Parathyroid adenoma (tissue), 2 donors: ENCODE data around the gene CPNE9.

Experiments
- H2AFZ ChIP-seq: fragments of 300-600 bp; sonication (generic); one replicate; pipeline ENCODE4 v1.7.0; 2017; ENCODE audit warnings: antibody characterized with exemption, mild to moderate bottlenecking
- H3K27ac ChIP-seq: fragments of 300-600 bp; sonication (generic); one replicate; pipeline ENCODE4 v1.7.0; 2017
- H3K27me3 ChIP-seq: fragments of 300-600 bp; sonication (generic); one replicate; pipeline ENCODE4 v1.7.0; 2017; ENCODE audit warnings: low read length; ENCODE audit not compliant: control insufficient read depth, insufficient read depth
- H3K36me3 ChIP-seq: fragments of 300-600 bp; sonication (generic); one replicate; pipeline ENCODE4 v1.7.0; 2017; ENCODE audit warnings: low read length; ENCODE audit not compliant: control insufficient read depth, insufficient read depth
- H3K4me1 ChIP-seq: fragments of 300-600 bp; sonication (generic); one replicate; pipeline ENCODE4 v1.7.0; 2017; ENCODE audit warnings: control low read depth
- H3K4me2 ChIP-seq: fragments of 300-600 bp; sonication (generic); one replicate; pipeline ENCODE4 v1.7.0; 2017; ENCODE audit warnings: low read length
- H3K4me3 ChIP-seq: fragments of 300-600 bp; sonication (generic); one replicate; pipeline ENCODE4 v1.7.0; 2017; ENCODE audit warnings: low read depth, low read length
- H3K79me2 ChIP-seq: fragments of 300-600 bp; sonication (generic); one replicate; pipeline ENCODE4 v1.7.0; 2017; ENCODE audit warnings: control low read depth
- H3K9ac ChIP-seq: fragments of 300-600 bp; sonication (generic); one replicate; pipeline ENCODE4 v1.7.0; 2017; ENCODE audit warnings: mild to moderate bottlenecking
- H3K9me3 ChIP-seq: fragments of 300-600 bp; sonication (generic); one replicate; pipeline ENCODE4 v1.7.0; 2017; ENCODE audit warnings: low read length; ENCODE audit not compliant: control insufficient read depth
- CTCF ChIP-seq: fragments of 300-600 bp; sonication (generic); IDR thresholded peaks from one replicate; pipeline ENCODE4 v1.7.0; 2017; ENCODE audit warnings: antibody characterized with exemption, mild to moderate bottlenecking
- donor health status: primary hyperparathyroidism.

The CPNE9 gene

GRCh38 chr3:9685216-9686049 lies 18.2 kb upstream of the CPNE9 start:
- no peak overlapping the region for H3K4me2 ChIP-seq
- no peak overlapping the region for H2AFZ ChIP-seq
- H3K27me3 ChIP-seq, result no peaks in the 10 kb centered on the region
- H3K9ac ChIP-seq, result no peak overlapping the region
- H3K4me1 ChIP-seq, result no peaks in the 10 kb centered on the region
- no peak overlapping the region for H3K27ac ChIP-seq
- peaks cover 10% of the 10 kb centered on the region for H3K79me2 ChIP-seq
- no peaks in the 10 kb centered on the region for H3K9me3 ChIP-seq
- H3K36me3 ChIP-seq, result no peaks in the 10 kb centered on the region
- H3K4me3 ChIP-seq, result no peak overlapping the region
- no peak for TF ChIP-seq CTCF

GRCh38 chr3:9686050-9686550 lies 17.5 kb upstream of the CPNE9 start:
- H3K79me2 ChIP-seq, result peaks cover 10% of the 10 kb centered on the region
- H3K9ac ChIP-seq, result no peak overlapping the region
- H3K36me3 ChIP-seq, result no peaks in the 10 kb centered on the region
- H3K9me3 ChIP-seq, result no peaks in the 10 kb centered on the region
- no peak for TF ChIP-seq CTCF
- no peaks in the 10 kb centered on the region for H3K27me3 ChIP-seq
- H3K4me3 ChIP-seq, result no peak overlapping the region
- no peak overlapping the region for H3K27ac ChIP-seq
- no peak overlapping the region for H2AFZ ChIP-seq
- H3K4me2 ChIP-seq, result no peak overlapping the region
- no peaks in the 10 kb centered on the region for H3K4me1 ChIP-seq

GRCh38 chr3:9686703-9687102 lies 16.9 kb upstream of the CPNE9 start:
- Histone ChIP-seq H2AFZ (no peak overlapping the region), H3K27me3 (no peaks in the 10 kb centered on the region), H3K4me3 (no peak overlapping the region), H3K9me3 (no peaks in the 10 kb centered on the region), H3K4me1 (no peaks in the 10 kb centered on the region), H3K4me2 (no peak overlapping the region), H3K9ac (no peak overlapping the region), H3K27ac (no peak overlapping the region), H3K36me3 (no peaks in the 10 kb centered on the region), H3K79me2 (peaks cover 10% of the 10 kb centered on the region)
- TF ChIP-seq CTCF, result no peak

GRCh38 chr3:9687514-9687913 lies 16.1 kb upstream of the CPNE9 start:
- H3K9ac ChIP-seq, result no peak overlapping the region
- H2AFZ ChIP-seq, result no peak overlapping the region
- no peaks in the 10 kb centered on the region for H3K4me1 ChIP-seq
- H3K27ac ChIP-seq, result no peak overlapping the region
- TF ChIP-seq CTCF, result no peak
- no peak overlapping the region for H3K4me3 ChIP-seq
- H3K36me3 ChIP-seq, result no peaks in the 10 kb centered on the region
- H3K27me3 ChIP-seq, result no peaks in the 10 kb centered on the region
- peaks cover 7% of the 10 kb centered on the region for H3K79me2 ChIP-seq
- no peaks in the 10 kb centered on the region for H3K9me3 ChIP-seq
- H3K4me2 ChIP-seq, result no peak overlapping the region

- Histone ChIP-seq H3K4me1 (no peaks in the 10 kb centered on the region), H3K9me3 (no peaks in the 10 kb centered on the region), H2AFZ (no peak overlapping the region), H3K9ac (no peak overlapping the region), H3K4me2 (no peak overlapping the region), H3K79me2 (peaks cover 7% of the 10 kb centered on the region), H3K27me3 (no peaks in the 10 kb centered on the region), H3K4me3 (no peak overlapping the region), H3K36me3 (no peaks in the 10 kb centered on the region), H3K27ac (no peak overlapping the region)
- TF ChIP-seq CTCF, result no peak
Measured at GRCh38 chr3:9688961-9689360, 14.7 kb upstream of the CPNE9 start.
